ENCODE measurements around the gene CIDEC. TPM values are rescaled to one million over a fixed set of nuclear protein-coding genes. Genes with fewer than 3 reads are reported as not detected.

Gene CIDEC
- total RNA-seq, 1 experiment from 2014 or later, result not detected

DNA sequence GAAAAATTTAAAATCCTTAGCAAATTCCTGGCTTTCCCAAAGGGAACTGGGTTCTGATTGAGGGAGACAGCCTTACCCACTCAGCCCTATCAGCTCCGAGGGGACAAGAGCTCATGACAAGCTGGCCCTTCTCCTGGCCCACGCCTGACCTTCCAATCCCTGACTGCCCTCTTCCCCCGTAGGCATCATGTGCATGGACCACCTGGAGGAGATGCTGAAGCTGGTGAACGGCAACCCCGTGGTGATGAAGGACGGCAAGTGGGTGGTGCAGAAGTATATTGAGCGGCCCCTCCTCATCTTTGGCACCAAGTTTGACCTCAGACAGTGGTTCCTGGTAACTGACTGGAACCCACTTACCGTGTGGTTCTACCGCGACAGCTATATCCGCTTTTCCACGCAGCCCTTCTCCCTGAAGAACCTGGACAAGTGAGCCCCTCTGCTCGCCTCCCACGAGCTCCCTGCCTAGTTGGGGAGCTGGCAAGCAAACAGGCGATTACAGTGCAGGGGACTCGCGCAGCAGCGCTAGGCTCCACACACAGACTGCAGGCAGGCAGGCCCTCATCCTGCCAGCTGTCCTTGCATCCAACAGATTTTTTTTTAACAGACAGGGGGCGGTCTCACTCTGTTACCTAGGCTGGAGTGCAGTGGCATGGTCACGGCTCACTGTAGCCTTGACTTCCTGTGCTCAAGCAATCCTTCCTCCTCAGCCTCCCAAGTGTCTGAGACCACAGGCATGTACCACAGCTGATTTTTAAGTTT lies 53.1 kb downstream of the CIDEC start:
- no peaks in the 10 kb centered on the region for H4K20me1 ChIP-seq (ENCODE audit: insufficient read depth, low read depth, low read length)
- H3K9me2 ChIP-seq (replicated peaks; ENCODE audit: insufficient read depth, low read length), result no peaks in the 10 kb centered on the region
- no peaks in the 10 kb centered on the region for H3K9me3 ChIP-seq (ENCODE audit: low read length)
- no peaks in the 10 kb centered on the region for H3K4me1 ChIP-seq (ENCODE audit: low read length)
- peaks cover 5% of the 10 kb centered on the region for H3K36me3 ChIP-seq (ENCODE audit: insufficient read depth, low read length)
- no peaks in the 10 kb centered on the region for H3K27me3 ChIP-seq (ENCODE audit: low read length)
- no peak overlapping the region for H3K4me2 ChIP-seq (ENCODE audit: low read depth, low read length, poor library complexity, severe bottlenecking)
- H3K27ac ChIP-seq (ENCODE audit: low read length), result no peak overlapping the region
- H3K4me3 ChIP-seq (ENCODE audit: low read length), result no peak overlapping the region
- no peak overlapping the region for H3K9ac ChIP-seq (ENCODE audit: low read length)
- peak; percentile 81 for DNase-seq
- H2AFZ ChIP-seq (ENCODE audit: low read length), result no peak overlapping the region
- no peaks in the 10 kb centered on the region for H3K79me2 ChIP-seq (ENCODE audit: low read length)

DNA sequence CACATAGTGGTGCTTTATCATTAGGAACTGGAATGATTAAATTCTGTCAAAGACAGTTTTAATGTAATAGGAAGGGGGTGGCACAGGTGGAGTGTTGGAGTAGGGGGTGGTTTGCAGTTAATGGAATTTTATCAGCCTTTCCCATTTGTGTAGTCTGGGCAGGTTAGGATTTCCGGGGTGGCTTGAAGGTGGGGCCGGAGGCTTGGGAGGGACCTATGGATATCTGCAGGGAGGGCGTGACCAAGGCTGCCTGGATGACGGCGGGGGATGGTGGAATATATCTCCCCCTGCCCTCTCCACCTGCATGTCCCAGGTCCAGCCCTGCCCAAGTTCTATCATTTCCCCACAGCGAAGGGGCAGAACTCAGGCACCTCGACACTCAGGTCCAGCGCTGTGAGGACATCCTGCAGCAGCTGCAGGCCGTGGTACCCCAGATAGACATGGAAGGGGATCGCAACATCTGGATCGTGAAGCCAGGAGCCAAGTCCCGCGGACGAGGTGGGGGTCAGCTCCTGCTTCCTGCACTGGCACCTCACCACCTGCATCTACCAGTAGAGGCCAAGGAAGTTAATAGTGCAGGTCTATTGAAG lies 54.5 kb downstream of the CIDEC start:
- Histone ChIP-seq H3K9ac (ENCODE audit: low read length) (no peak overlapping the region), H3K4me1 (ENCODE audit: low read length) (no peaks in the 10 kb centered on the region)
- no peak for DNase-seq

DNA sequence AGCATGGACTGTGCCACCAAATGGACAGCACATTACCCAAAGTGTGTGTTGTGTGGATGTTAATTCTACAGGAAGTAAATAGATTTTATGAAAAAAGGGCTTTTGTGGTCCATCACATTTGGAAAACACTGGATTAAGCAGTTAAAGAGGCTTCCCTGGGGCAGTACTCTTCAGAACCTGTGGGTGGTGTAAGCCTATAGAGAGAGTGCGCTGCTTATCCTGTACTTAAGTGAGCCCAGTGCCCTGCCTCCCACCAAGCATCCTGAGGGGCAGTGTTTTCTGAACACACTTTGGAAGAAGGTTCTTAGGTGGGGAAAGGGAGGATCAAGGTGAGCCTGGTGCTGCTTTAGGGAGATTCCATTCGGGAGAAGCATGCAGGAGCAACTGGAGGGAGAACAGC lies 59.1 kb downstream of the CIDEC start:
- Histone ChIP-seq H3K4me2 (ENCODE audit: low read depth, low read length, poor library complexity, severe bottlenecking) (no peak overlapping the region), H3K9me2 (replicated peaks; ENCODE audit: insufficient read depth, low read length) (no peaks in the 10 kb centered on the region), H3K36me3 (ENCODE audit: insufficient read depth, low read length) (peaks cover 3% of the 10 kb centered on the region; the same call in 1 of the 2 replicates), H3K9ac (ENCODE audit: low read length) (no peak overlapping the region), H3K4me3 (ENCODE audit: low read length) (no peak overlapping the region), H3K9me3 (ENCODE audit: low read length) (no peaks in the 10 kb centered on the region), H2AFZ (ENCODE audit: low read length) (no peak overlapping the region), H3K27me3 (ENCODE audit: low read length) (no peaks in the 10 kb centered on the region), H3K4me1 (ENCODE audit: low read length) (no peaks in the 10 kb centered on the region), H3K79me2 (ENCODE audit: low read length) (no peaks in the 10 kb centered on the region), H4K20me1 (ENCODE audit: insufficient read depth, low read depth, low read length) (no peaks in the 10 kb centered on the region), H3K27ac (ENCODE audit: low read length) (no peak overlapping the region)
- no peak for DNase-seq

More for the DNA sequence above, 54.5 kb downstream of the CIDEC start:
- no peaks in the 10 kb centered on the region for H4K20me1 ChIP-seq (ENCODE audit: insufficient read depth, low read depth, low read length)
- H3K36me3 ChIP-seq (ENCODE audit: insufficient read depth, low read length), result peaks cover 5% of the 10 kb centered on the region
- no peak overlapping the region for H2AFZ ChIP-seq (ENCODE audit: low read length)
- H3K4me2 ChIP-seq (ENCODE audit: low read depth, low read length, poor library complexity, severe bottlenecking), result no peak overlapping the region
- H3K27ac ChIP-seq (ENCODE audit: low read length), result no peak overlapping the region
- no peaks in the 10 kb centered on the region for H3K27me3 ChIP-seq (ENCODE audit: low read length)
- no peaks in the 10 kb centered on the region for H3K9me2 ChIP-seq (replicated peaks; ENCODE audit: insufficient read depth, low read length)
- no peaks in the 10 kb centered on the region for H3K79me2 ChIP-seq (ENCODE audit: low read length)
- no peak overlapping the region for H3K4me3 ChIP-seq (ENCODE audit: low read length)
- no peaks in the 10 kb centered on the region for H3K9me3 ChIP-seq (ENCODE audit: low read length)

DNA sequence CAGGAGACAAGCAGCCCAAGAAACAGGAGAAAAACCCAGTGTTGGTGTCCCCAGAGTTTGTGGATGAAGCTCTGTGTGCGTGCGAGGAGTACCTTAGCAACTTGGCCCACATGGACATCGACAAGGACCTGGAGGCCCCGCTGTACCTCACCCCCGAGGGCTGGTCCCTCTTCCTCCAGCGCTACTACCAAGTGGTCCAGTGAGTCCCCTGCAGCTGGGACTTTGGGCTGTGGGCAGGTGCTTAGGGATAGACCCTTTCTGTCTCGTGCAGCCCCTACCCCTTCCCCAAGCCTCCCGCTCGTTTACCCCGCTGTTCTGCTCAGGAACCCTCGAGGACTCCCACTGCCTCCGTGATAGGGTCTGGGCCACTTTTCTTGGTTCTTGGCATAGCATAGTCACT lies 59.5 kb downstream of the CIDEC start:
- no peaks in the 10 kb centered on the region for H3K4me1 ChIP-seq (ENCODE audit: low read length)
- no peak overlapping the region for H2AFZ ChIP-seq (ENCODE audit: low read length)
- H4K20me1 ChIP-seq (ENCODE audit: insufficient read depth, low read depth, low read length), result no peaks in the 10 kb centered on the region
- no peaks in the 10 kb centered on the region for H3K9me2 ChIP-seq (replicated peaks; ENCODE audit: insufficient read depth, low read length)
- no peak for DNase-seq
- H3K36me3 ChIP-seq (ENCODE audit: insufficient read depth, low read length), result no peaks in the 10 kb centered on the region
- H3K9ac ChIP-seq (ENCODE audit: low read length), result no peak overlapping the region
- no peak overlapping the region for H3K4me2 ChIP-seq (ENCODE audit: low read depth, low read length, poor library complexity, severe bottlenecking)
- H3K27ac ChIP-seq (ENCODE audit: low read length), result no peak overlapping the region
- H3K27me3 ChIP-seq (ENCODE audit: low read length), result no peaks in the 10 kb centered on the region
- H3K4me3 ChIP-seq (ENCODE audit: low read length), result no peak overlapping the region
- H3K9me3 ChIP-seq (ENCODE audit: low read length), result no peaks in the 10 kb centered on the region
- H3K79me2 ChIP-seq (ENCODE audit: low read length), result no peaks in the 10 kb centered on the region

DNA sequence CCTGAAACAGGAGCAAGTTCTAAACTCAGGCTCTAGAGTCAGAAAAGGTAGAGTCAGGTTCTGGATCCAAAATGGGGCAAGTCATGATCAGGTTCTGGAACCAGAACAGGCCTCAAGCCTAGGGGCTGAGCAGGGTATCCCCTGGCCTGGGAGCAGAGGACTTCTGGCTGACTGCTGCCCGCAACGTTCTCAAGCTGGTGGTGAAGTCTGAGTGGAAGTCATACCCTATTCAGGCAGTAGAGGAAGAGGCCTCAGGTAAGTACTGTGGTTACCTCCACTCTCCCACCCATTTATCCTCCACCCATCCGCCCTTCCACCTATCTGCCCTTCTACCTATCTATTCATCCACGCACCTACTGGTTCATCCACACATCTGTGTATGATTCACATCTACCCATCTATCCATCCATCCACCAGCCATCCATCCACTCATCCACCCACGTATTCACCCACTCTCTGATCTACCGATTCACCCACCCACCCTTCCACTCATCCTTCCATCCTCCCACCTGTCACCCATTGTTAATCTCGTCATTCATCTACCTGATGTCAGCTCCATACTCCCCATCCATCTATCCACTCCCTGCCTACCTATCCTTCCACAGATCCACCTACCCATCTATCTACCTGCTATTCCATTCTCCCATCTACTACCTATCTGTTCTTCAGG lies 61.3 kb downstream of the CIDEC start:
- no peak for DNase-seq
- H3K9me2 ChIP-seq (replicated peaks; ENCODE audit: insufficient read depth, low read length), result no peaks in the 10 kb centered on the region

DNA sequence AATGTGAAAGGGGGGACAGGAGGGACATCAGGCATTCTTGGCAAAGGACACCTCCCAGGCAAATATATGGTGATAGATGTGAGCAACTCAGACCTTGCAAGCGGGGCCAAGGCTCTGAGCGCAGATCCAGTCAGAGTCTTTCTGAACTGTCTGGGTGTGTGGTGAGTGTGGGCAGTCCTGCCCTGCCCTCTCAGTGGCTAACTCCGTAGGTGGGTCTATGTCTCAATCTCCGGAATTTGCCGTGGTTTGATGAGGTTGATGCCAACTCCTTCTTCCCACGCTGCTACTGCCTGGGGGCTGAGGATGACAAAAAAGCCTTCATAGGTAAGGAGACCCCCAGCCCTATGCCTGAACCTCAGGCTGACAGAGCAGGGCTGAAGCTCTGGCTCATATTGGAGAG lies 62.6 kb downstream of the CIDEC start:
- H2AFZ ChIP-seq (ENCODE audit: low read length), result no peak overlapping the region
- H3K9me2 ChIP-seq (replicated peaks; ENCODE audit: insufficient read depth, low read length), result no peaks in the 10 kb centered on the region
- no peaks in the 10 kb centered on the region for H3K79me2 ChIP-seq (ENCODE audit: low read length)
- H3K9me3 ChIP-seq (ENCODE audit: low read length), result no peaks in the 10 kb centered on the region
- no peaks in the 10 kb centered on the region for H4K20me1 ChIP-seq (ENCODE audit: insufficient read depth, low read depth, low read length)
- no peak for DNase-seq
- H3K27ac ChIP-seq (ENCODE audit: low read length), result no peak overlapping the region
- no peak overlapping the region for H3K4me2 ChIP-seq (ENCODE audit: low read depth, low read length, poor library complexity, severe bottlenecking)
- H3K36me3 ChIP-seq (ENCODE audit: insufficient read depth, low read length), result peaks cover 7% of the 10 kb centered on the region; the same call in 1 of the 2 replicates
- H3K4me3 ChIP-seq (ENCODE audit: low read length), result no peak overlapping the region
- H3K4me1 ChIP-seq (ENCODE audit: low read length), result no peaks in the 10 kb centered on the region
- H3K27me3 ChIP-seq (ENCODE audit: low read length), result no peaks in the 10 kb centered on the region
- H3K9ac ChIP-seq (ENCODE audit: low read length), result no peak overlapping the region

More for the DNA sequence above, 61.3 kb downstream of the CIDEC start:
- no peak overlapping the region for H2AFZ ChIP-seq (ENCODE audit: low read length)
- no peaks in the 10 kb centered on the region for H4K20me1 ChIP-seq (ENCODE audit: insufficient read depth, low read depth, low read length)
- H3K9me3 ChIP-seq (ENCODE audit: low read length), result no peaks in the 10 kb centered on the region
- no peak overlapping the region for H3K27ac ChIP-seq (ENCODE audit: low read length)
- H3K9ac ChIP-seq (ENCODE audit: low read length), result no peak overlapping the region
- no peaks in the 10 kb centered on the region for H3K4me1 ChIP-seq (ENCODE audit: low read length)
- H3K4me3 ChIP-seq (ENCODE audit: low read length), result no peak overlapping the region
- no peaks in the 10 kb centered on the region for H3K79me2 ChIP-seq (ENCODE audit: low read length)
- H3K27me3 ChIP-seq (ENCODE audit: low read length), result no peaks in the 10 kb centered on the region
- no peak overlapping the region for H3K4me2 ChIP-seq (ENCODE audit: low read depth, low read length, poor library complexity, severe bottlenecking)
- H3K36me3 ChIP-seq (ENCODE audit: insufficient read depth, low read length), result no peaks in the 10 kb centered on the region

Small RNA genes within 50 kb of the gene (small RNA-seq; reads per million reads assigned to genes)
- gene RNU6-882P, result not detected

Other genes with a start within 250 kb of the CIDEC start
- gene MTMR14, start 230.7 kb downstream of the CIDEC start, total RNA-seq (2014; rRNA removed; shearing (Covaris generic); ENCODE audit: low replicate concordance), result 47.4 and 49.1 TPM in 2 replicates
- gene CPNE9, start 176.4 kb downstream of the CIDEC start, total RNA-seq (2014; rRNA removed; shearing (Covaris generic); ENCODE audit: low replicate concordance), result 0.18 TPM in 1 of 2 replicates, not detected in the other
- gene BRPF1, start 148.5 kb downstream of the CIDEC start, total RNA-seq (2014; rRNA removed; shearing (Covaris generic); ENCODE audit: low replicate concordance), result 14.5 and 28.2 TPM in 2 replicates
- 22.1 and 48.7 TPM in 2 replicates for gene OGG1, start 130.3 kb downstream of the CIDEC start, total RNA-seq (2014; rRNA removed; shearing (Covaris generic); ENCODE audit: low replicate concordance)
- 41.6 and 86.6 TPM in 2 replicates for gene CAMK1, start 110.3 kb downstream of the CIDEC start, total RNA-seq (2014; rRNA removed; shearing (Covaris generic); ENCODE audit: low replicate concordance)
- 80.2 and 122 TPM in 2 replicates for gene TADA3, start 87.8 kb downstream of the CIDEC start, total RNA-seq (2014; rRNA removed; shearing (Covaris generic); ENCODE audit: low replicate concordance)
- 102 and 123 TPM in 2 replicates for gene ARPC4, start 87.2 kb downstream of the CIDEC start, total RNA-seq (2014; rRNA removed; shearing (Covaris generic); ENCODE audit: low replicate concordance)
- gene TTLL3, start 70.0 kb downstream of the CIDEC start, total RNA-seq (2014; rRNA removed; shearing (Covaris generic); ENCODE audit: low replicate concordance), result 79.3 and 84.6 TPM in 2 replicates
- 49.9 and 62.5 TPM in 2 replicates for gene RPUSD3, start 36.2 kb downstream of the CIDEC start, total RNA-seq (2014; rRNA removed; shearing (Covaris generic); ENCODE audit: low replicate concordance)
- 33.5 and 39.2 TPM in 2 replicates for gene JAGN1, start 10.4 kb upstream of the CIDEC start, total RNA-seq (2014; rRNA removed; shearing (Covaris generic); ENCODE audit: low replicate concordance)
- gene IL17RE, start 22.6 kb upstream of the CIDEC start, total RNA-seq (2014; rRNA removed; shearing (Covaris generic); ENCODE audit: low replicate concordance), result not detected in 2 replicates
- 0.54 and 2.5 TPM in 2 replicates for gene IL17RC, start 36.8 kb upstream of the CIDEC start, total RNA-seq (2014; rRNA removed; shearing (Covaris generic); ENCODE audit: low replicate concordance)
- gene CRELD1, start 53.6 kb upstream of the CIDEC start, total RNA-seq (2014; rRNA removed; shearing (Covaris generic); ENCODE audit: low replicate concordance), result 5.6 and 33.7 TPM in 2 replicates
- 1.0 and 2.1 TPM in 2 replicates for gene PRRT3, start 72.2 kb upstream of the CIDEC start, total RNA-seq (2014; rRNA removed; shearing (Covaris generic); ENCODE audit: low replicate concordance)
- gene EMC3, start 106.6 kb upstream of the CIDEC start, total RNA-seq (2014; rRNA removed; shearing (Covaris generic); ENCODE audit: low replicate concordance), result 26.9 and 50.1 TPM in 2 replicates
- 33.0 and 67.8 TPM in 2 replicates for gene FANCD2, start 146.2 kb upstream of the CIDEC start, total RNA-seq (2014; rRNA removed; shearing (Covaris generic); ENCODE audit: low replicate concordance)
- gene FANCD2OS, start 228.0 kb upstream of the CIDEC start, total RNA-seq (2014; rRNA removed; shearing (Covaris generic); ENCODE audit: low replicate concordance), result not detected in 2 replicates
- gene BRK1, start 235.4 kb upstream of the CIDEC start, total RNA-seq (2014; rRNA removed; shearing (Covaris generic); ENCODE audit: low replicate concordance), result 103 and 121 TPM in 2 replicates